ENCODE data around the gene ABHD17B. TPM values are rescaled to one million over a fixed set of nuclear protein-coding genes. Genes with fewer than 3 reads are reported as not detected.

The ABHD17B gene
- polyA plus RNA-seq, 2 of the 4 experiments (the other 2 are of a cell fraction): 16.6 to 25.3 TPM

DNA sequence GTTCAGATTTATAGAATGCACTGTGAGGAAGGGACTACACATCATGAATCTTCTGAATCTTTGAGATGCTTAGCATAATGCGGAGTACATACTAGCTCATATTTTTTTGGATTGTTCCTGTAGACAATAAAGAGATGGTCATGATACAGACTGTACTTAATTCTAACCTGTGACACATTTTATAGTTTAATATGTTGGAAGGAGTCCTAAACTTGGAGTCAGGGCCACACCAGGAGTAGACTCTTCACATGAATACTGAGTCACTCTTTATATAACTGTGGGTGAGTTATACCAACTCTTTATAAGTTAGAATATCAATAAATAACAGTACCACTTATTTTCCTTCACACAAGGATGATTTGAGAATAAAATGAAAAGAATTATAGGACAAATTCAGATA lies 17.4 kb upstream of the ABHD17B start:
- no peak for ATAC-seq
- Histone ChIP-seq H3K4me2 (no peak overlapping the region), H3K4me3 (no peak overlapping the region)

DNA sequence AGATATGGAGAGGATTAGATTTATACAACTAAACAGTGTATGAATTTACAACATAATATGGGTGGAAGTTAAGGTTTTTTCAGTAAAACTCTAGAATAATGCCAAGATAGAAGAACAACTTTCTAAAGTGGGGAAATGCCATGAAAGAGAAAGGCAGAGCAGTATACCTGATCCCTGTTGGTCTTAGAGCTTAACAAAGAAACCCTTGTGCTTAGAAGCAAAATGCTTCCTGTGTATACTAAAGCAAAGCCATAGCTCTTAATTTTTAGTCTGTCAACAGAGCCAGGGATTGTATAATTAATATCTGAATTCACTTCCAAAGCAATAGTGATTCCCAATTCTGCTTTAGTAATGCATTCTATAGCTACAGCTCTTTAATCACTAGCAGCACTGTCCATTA lies 14.8 kb upstream of the ABHD17B start:
- Histone ChIP-seq H3K4me2 (no peak overlapping the region), H3K4me1 (peaks cover 9% of the 10 kb centered on the region; the same call in 1 of the 3 replicates), H3K27ac (no peak overlapping the region), H3K9me3 (no peaks in the 10 kb centered on the region), H3K4me3 (no peak overlapping the region)
- TF ChIP-seq HOXA7 (CRISPR knock-in tag; IDR thresholded peaks at IDR 0.05) (no peak), FOSB (CRISPR knock-in tag; IDR thresholded peaks at IDR 0.05) (no peak), CHD2 (IDR thresholded peaks at IDR 0.05; ENCODE audit: low read length, partially characterized antibody) (no peak), MAZ (IDR thresholded peaks at IDR 0.05; ENCODE audit: borderline replicate concordance, low read depth, low read length) (no peak), GATA3 (IDR thresholded peaks at IDR 0.05; ENCODE audit: borderline replicate concordance) (no peak), HOXB5 (CRISPR knock-in tag; IDR thresholded peaks at IDR 0.05) (no peak), ZC3H11A (IDR thresholded peaks at IDR 0.05) (no peak), MAX (IDR thresholded peaks at IDR 0.05) (no peak)
- no peak for DNase-seq (ENCODE audit: low read depth in 1 of 2, low spot score in 1 of 2)
- no peak for FAIRE-seq
- ATAC-seq: no peak
- CTCF ChIA-PET: interaction anchor here (1.2 to 1.3 kb wide), 4 partner anchors 12 to 109 kb away, joined by 3 to 5 read pairs (median 4); no protein-coding TSS in a partner anchor
- POLR2A ChIA-PET: interaction anchor here (2.0 kb wide), 1 partner anchor 15 kb away, joined by 7 read pairs; the partner anchor contains the start of genes ABHD17B and C9orf85

More for the DNA sequence above, 17.4 kb upstream of the ABHD17B start:
- DNase-seq (ENCODE audit: low read depth in 1 of 2, low spot score in 1 of 2): no peak
- peaks cover 9% of the 10 kb centered on the region; the same call in 1 of the 3 replicates for H3K4me1 ChIP-seq
- WGBS (ENCODE audit: missing lambda C conversion rate): 94% methylated on average over 1 of the region's 1 CpG
- no peak overlapping the region for H3K27ac ChIP-seq
- FAIRE-seq: peak; percentile 39
- no peak for TF ChIP-seq SMC3 (IDR thresholded peaks at IDR 0.05)
- no peak for TF ChIP-seq EHMT2 (IDR thresholded peaks at IDR 0.05; ENCODE audit: low read depth)
- no peak for TF ChIP-seq ZSCAN20 (CRISPR knock-in tag; IDR thresholded peaks at IDR 0.05)
- TF ChIP-seq JUNB (IDR thresholded peaks at IDR 0.05): no peak
- TF ChIP-seq, protein P1, sequence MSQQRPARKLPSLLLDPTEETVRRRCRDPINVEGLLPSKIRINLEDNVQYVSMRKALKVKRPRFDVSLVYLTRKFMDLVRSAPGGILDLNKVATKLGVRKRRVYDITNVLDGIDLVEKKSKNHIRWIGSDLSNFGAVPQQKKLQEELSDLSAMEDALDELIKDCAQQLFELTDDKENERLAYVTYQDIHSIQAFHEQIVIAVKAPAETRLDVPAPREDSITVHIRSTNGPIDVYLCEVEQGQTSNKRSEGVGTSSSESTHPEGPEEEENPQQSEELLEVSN (IDR thresholded peaks at IDR 0.05; ENCODE audit: borderline replicate concordance, low read depth): no peak
- TF ChIP-seq CBX8 (IDR thresholded peaks at IDR 0.05): no peak
- TF ChIP-seq ESRRA (IDR thresholded peaks at IDR 0.05; ENCODE audit: borderline replicate concordance, low read length): no peak
- no peak for TF ChIP-seq HOXB13 (CRISPR knock-in tag; IDR thresholded peaks at IDR 0.05; ENCODE audit: low read depth)
- TF ChIP-seq CEBPB (IDR thresholded peaks at IDR 0.05): no peak
- TF ChIP-seq ZC3H11A (IDR thresholded peaks at IDR 0.05): no peak
- TF ChIP-seq ELK1 (IDR thresholded peaks at IDR 0.05; ENCODE audit: low read depth, low read length): no peak
- no peak for TF ChIP-seq NR3C1 (IDR thresholded peaks at IDR 0.05)
- TF ChIP-seq ZNF302 (CRISPR knock-in tag; IDR thresholded peaks at IDR 0.05): no peak
- no peak for TF ChIP-seq CBX2 (IDR thresholded peaks at IDR 0.05; ENCODE audit: borderline replicate concordance, low read depth)
- no peak for TF ChIP-seq MAZ (IDR thresholded peaks at IDR 0.05; ENCODE audit: borderline replicate concordance, low read depth, low read length)
- no peak for TF ChIP-seq EP300 (IDR thresholded peaks at IDR 0.05)
- no peak for TF ChIP-seq PHF8 (IDR thresholded peaks at IDR 0.05; ENCODE audit: borderline replicate concordance, low read depth)
- TF ChIP-seq JUN (IDR thresholded peaks at IDR 0.05): no peak
- ChIA-PET CTCF (interaction anchor here (0.6 kb wide), 1 partner anchor 1558 kb away, joined by 3 read pairs; no protein-coding TSS in a partner anchor), POLR2A (interaction anchor here (0.6 to 2.3 kb wide), 2 partner anchors 17 to 340 kb away, joined by 3 to 6 read pairs; partner anchors contain the start of genes ABHD17B and C9orf85)
- no peaks in the 10 kb centered on the region for H3K9me3 ChIP-seq

GRCh38 chr9:71924576-71924975 lies 13.6 kb upstream of the ABHD17B start:
- POLR2A ChIA-PET: interaction anchor here (1.1 to 2.0 kb wide), 2 partner anchors 13 to 14 kb away, joined by 3 to 7 read pairs; partner anchors contain the start of genes ABHD17B and C9orf85
- no peaks in the 10 kb centered on the region for H3K9me3 ChIP-seq
- TF ChIP-seq FOSL2 (IDR thresholded peaks at IDR 0.05): no peak
- peak; percentile 35; the same call in 1 of the 2 replicates for TF ChIP-seq FOSL2 (CRISPR knock-in tag; IDR thresholded peaks at IDR 0.05)
- TF ChIP-seq, protein P2, sequence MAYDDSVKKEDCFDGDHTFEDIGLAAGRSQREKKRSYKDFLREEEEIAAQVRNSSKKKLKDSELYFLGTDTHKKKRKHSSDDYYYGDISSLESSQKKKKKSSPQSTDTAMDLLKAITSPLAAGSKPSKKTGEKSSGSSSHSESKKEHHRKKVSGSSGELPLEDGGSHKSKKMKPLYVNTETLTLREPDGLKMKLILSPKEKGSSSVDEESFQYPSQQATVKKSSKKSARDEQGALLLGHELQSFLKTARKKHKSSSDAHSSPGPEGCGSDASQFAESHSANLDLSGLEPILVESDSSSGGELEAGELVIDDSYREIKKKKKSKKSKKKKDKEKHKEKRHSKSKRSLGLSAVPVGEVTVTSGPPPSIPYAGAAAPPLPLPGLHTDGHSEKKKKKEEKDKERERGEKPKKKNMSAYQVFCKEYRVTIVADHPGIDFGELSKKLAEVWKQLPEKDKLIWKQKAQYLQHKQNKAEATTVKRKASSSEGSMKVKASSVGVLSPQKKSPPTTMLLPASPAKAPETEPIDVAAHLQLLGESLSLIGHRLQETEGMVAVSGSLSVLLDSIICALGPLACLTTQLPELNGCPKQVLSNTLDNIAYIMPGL (CRISPR knock-in tag; IDR thresholded peaks at IDR 0.05; ENCODE audit: borderline replicate concordance): no peak
- no peak overlapping the region for H3K27ac ChIP-seq
- FAIRE-seq (no peak), DNase-seq (ENCODE audit: low read depth in 1 of 2, low spot score in 1 of 2) (no peak), ATAC-seq (no peak)
- H3K4me3 ChIP-seq: no peak overlapping the region
- H3K4me1 ChIP-seq: peaks cover 9% of the 10 kb centered on the region; the same call in 1 of the 3 replicates
- no peak overlapping the region for H3K4me2 ChIP-seq
- CTCF ChIA-PET: interaction anchor here (0.9 to 1.4 kb wide), 3 partner anchors 11 to 118 kb away, joined by 3 to 5 read pairs (median 3); no protein-coding TSS in a partner anchor

Data from A549 (cell line).